ENCODE results near the gene CSDE1.

DNA sequence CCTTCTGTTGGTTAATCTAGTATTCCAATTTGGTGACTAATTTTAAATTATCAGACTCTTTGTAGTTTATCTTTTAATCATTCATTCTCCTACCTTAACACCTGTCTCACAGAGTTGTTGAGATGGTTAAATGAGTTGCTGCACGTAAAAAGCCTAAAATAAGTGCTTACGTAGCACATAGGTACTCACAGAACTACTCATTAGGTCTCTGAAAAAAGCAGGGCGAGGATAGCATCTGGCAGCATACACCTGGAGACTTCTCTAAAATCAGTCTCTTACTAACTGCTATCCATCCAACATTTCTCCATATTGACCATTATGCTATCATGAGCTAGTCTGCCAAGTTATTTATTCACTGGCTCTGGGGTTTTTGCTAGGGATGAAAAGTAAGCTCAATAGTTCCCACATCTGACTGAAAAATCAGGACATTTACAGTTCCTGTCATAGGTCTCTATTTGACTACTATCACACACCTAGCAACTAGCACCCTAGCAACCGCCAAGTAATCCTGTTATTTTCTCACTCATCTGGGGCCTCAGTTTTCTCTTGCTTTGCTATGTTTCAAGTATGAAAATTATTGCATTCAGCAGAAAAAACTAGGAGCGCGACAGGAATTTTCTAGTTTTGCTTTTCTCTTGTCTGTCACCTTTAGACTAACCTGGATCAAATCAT lies 11.2 kb downstream of the CSDE1 start:
- TF ChIP-seq POLR2A (IDR thresholded peaks at IDR 0.05; ENCODE audit: low read depth, low read length) (no peak), POLR2AphosphoS5 (IDR thresholded peaks at IDR 0.05; ENCODE audit: low read depth, low read length) (no peak), TAF1 (IDR thresholded peaks at IDR 0.05; ENCODE audit: borderline replicate concordance, low read depth, low read length) (no peak)
